ENCODE measurements around the gene PLA2G4D.

PLA2G4D gene

GRCh38 chr15:42094512-42094963, at the start of gene PLA2G4D:
TSS of gene PLA2G4D (minus strand) at chr15:42094562. CDS start at chr15:42094459, 103 bp downstream.
- peak; percentile 86 for DNase-seq

GRCh38 chr15:42143356-42143755, 49.0 kb upstream of the PLA2G4D start:
- no peak for DNase-seq

GRCh38 chr15:42141795-42142667, 47.7 kb upstream of the PLA2G4D start:
- no peak for DNase-seq

- DNase-seq, result no peak
Measured at GRCh38 chr15:42141246-42141645, 46.9 kb upstream of the PLA2G4D start.

GRCh38 chr15:42140383-42141070, 46.2 kb upstream of the PLA2G4D start:
- no peak for DNase-seq

- DNase-seq, result no peak
Measured at GRCh38 chr15:42139596-42139995, 45.2 kb upstream of the PLA2G4D start.

GRCh38 chr15:42138968-42139386, 44.6 kb upstream of the PLA2G4D start:
- no peak for DNase-seq

- no peak for DNase-seq
Measured at GRCh38 chr15:42138411-42138810, 44.0 kb upstream of the PLA2G4D start.

- DNase-seq, result no peak
Measured at GRCh38 chr15:42137461-42138261, 43.3 kb upstream of the PLA2G4D start.

GRCh38 chr15:42136513-42136912, 42.2 kb upstream of the PLA2G4D start:
- no peak for DNase-seq

GRCh38 chr15:42135351-42135750, 41.0 kb upstream of the PLA2G4D start:
- no peak for DNase-seq

GRCh38 chr15:42134617-42135245, 40.4 kb upstream of the PLA2G4D start:
- DNase-seq, result no peak

GRCh38 chr15:42133886-42134502, 39.6 kb upstream of the PLA2G4D start:
- DNase-seq, result no peak

- no peak for DNase-seq
Measured at GRCh38 chr15:42133356-42133755, 39.0 kb upstream of the PLA2G4D start.

- peak; percentile 55 for DNase-seq
Measured at GRCh38 chr15:42131826-42132806, 37.8 kb upstream of the PLA2G4D start.

GRCh38 chr15:42131006-42131405, 36.6 kb upstream of the PLA2G4D start:
- no peak for DNase-seq

GRCh38 chr15:42130246-42130986, 36.1 kb upstream of the PLA2G4D start:
- no peak for DNase-seq

GRCh38 chr15:42129364-42129763, 35.0 kb upstream of the PLA2G4D start:
- no peak for DNase-seq

GRCh38 chr15:42128476-42128875, 34.1 kb upstream of the PLA2G4D start:
- DNase-seq, result no peak

- no peak for DNase-seq
Measured at GRCh38 chr15:42123546-42123945, 29.2 kb upstream of the PLA2G4D start.
